Skeletal muscle satellite cell (primary cell): ENCODE results near the gene EFS.

ENCODE experiments used
- H3K27me3 ChIP-seq: 2 replicates; pipeline ENCODE4 v1.7.0; 2013; ENCODE audit warnings: low read length; ENCODE audit not compliant: control insufficient read depth, insufficient read depth
- H3K36me3 ChIP-seq: 2 replicates; pipeline ENCODE4 v1.7.0; 2013; ENCODE audit warnings: mild to moderate bottlenecking, control low read depth, low read length; ENCODE audit not compliant: insufficient read depth
- H3K4me1 ChIP-seq: 2 replicates; pipeline ENCODE4 v1.7.0; 2013; ENCODE audit warnings: low read length; ENCODE audit not compliant: control insufficient read depth, insufficient read depth
- H3K4me2 ChIP-seq: 2 replicates; pipeline ENCODE4 v1.7.0; 2013; ENCODE audit warnings: mild to moderate bottlenecking, low read length
- H3K4me3 ChIP-seq: 2 replicates; pipeline ENCODE4 v1.7.0; 2013; ENCODE audit warnings: low read length
- H3K9ac ChIP-seq: 2 replicates; pipeline ENCODE4 v1.7.0; 2013; ENCODE audit warnings: mild to moderate bottlenecking, low read depth, low read length, moderate library complexity
- H3K9me3 ChIP-seq: replicated peaks from 2 replicates; pipeline ENCODE4 v1.7.0; 2013; ENCODE audit warnings: mild to moderate bottlenecking, control low read depth, low read length

The EFS gene

GRCh38 chr14:23384364-23385080 is 19.6 kb upstream of the EFS start:
- Histone ChIP-seq H3K4me3 (no peak overlapping the region), H3K36me3 (no peaks in the 10 kb centered on the region), H3K9me3 (no peaks in the 10 kb centered on the region), H3K27me3 (peaks cover 46% of the 10 kb centered on the region), H3K9ac (no peak overlapping the region), H3K4me2 (no peak overlapping the region), H3K4me1 (no peaks in the 10 kb centered on the region)

- peaks cover 51% of the 10 kb centered on the region for H3K27me3 ChIP-seq
- H3K9ac ChIP-seq = no peak overlapping the region
- H3K36me3 ChIP-seq = no peaks in the 10 kb centered on the region
Measured at GRCh38 chr14:23382731-23383440, 17.9 kb upstream of the EFS start.

DNA sequence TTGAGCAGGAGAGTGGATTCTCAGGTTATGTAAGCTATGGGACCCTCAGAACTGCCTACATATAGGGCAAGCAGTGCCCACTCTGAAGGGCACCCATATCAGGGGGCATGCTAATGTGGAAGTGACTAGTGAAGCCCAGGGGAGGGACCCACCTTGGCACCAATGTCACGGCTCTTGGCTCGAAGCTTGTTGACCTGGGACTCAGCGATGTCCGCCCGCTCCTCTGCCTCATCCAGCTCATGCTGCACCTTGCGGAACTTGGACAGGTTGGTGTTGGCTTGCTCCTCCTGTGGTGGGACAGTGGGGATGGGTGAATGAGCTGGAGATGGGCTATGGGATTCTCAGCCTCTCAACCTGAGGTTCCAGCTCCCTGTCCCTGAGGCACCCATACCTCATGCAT is 17.3 kb upstream of the EFS start:
- no peaks in the 10 kb centered on the region for H3K4me1 ChIP-seq
- H3K27me3 ChIP-seq = peaks cover 52% of the 10 kb centered on the region
- no peaks in the 10 kb centered on the region for H3K36me3 ChIP-seq
- H3K9ac ChIP-seq = no peak overlapping the region
- H3K9me3 ChIP-seq = no peaks in the 10 kb centered on the region
- no peak overlapping the region for H3K4me3 ChIP-seq
- no peak overlapping the region for H3K4me2 ChIP-seq

More at GRCh38 chr14:23382731-23383440, 17.9 kb upstream of the EFS start:
- no peak overlapping the region for H3K4me2 ChIP-seq
- H3K4me1 ChIP-seq = no peaks in the 10 kb centered on the region
- no peak overlapping the region for H3K4me3 ChIP-seq
- no peaks in the 10 kb centered on the region for H3K9me3 ChIP-seq

DNA sequence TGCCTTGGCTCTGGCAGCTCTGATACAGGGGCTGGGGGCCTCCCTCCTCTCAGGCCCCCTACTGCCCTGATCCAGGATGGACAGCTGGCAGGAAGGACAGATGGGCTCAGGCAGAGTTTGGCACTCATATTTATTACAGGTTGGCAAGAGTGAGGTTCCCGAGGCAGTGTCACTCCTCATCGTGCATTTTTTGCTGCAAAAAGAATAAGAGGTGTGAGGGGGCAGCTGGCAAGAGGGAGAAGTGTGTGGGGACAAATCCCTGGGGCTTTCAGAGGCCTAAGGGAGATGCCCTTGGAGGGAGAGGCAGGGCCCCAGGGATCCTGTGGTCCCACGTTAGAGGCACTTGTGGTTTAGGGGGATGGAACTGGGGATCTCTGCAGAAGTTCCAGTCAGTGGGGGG is 16.9 kb upstream of the EFS start:
- Histone ChIP-seq H3K4me3 (no peak overlapping the region), H3K27me3 (peaks cover 53% of the 10 kb centered on the region), H3K36me3 (no peaks in the 10 kb centered on the region), H3K4me1 (no peaks in the 10 kb centered on the region), H3K9ac (no peak overlapping the region), H3K9me3 (no peaks in the 10 kb centered on the region), H3K4me2 (no peak overlapping the region)

- Histone ChIP-seq H3K9me3 (no peaks in the 10 kb centered on the region), H3K36me3 (no peaks in the 10 kb centered on the region), H3K4me2 (no peak overlapping the region), H3K4me1 (no peaks in the 10 kb centered on the region), H3K27me3 (peaks cover 58% of the 10 kb centered on the region), H3K9ac (no peak overlapping the region), H3K4me3 (no peak overlapping the region)
Measured at GRCh38 chr14:23380976-23381375, 16.0 kb upstream of the EFS start.

GRCh38 chr14:23380197-23380914 is 15.4 kb upstream of the EFS start:
- Histone ChIP-seq H3K9ac (no peak overlapping the region), H3K4me3 (no peak overlapping the region), H3K4me1 (no peaks in the 10 kb centered on the region), H3K27me3 (peaks cover 58% of the 10 kb centered on the region), H3K36me3 (no peaks in the 10 kb centered on the region), H3K4me2 (no peak overlapping the region), H3K9me3 (no peaks in the 10 kb centered on the region)

DNA sequence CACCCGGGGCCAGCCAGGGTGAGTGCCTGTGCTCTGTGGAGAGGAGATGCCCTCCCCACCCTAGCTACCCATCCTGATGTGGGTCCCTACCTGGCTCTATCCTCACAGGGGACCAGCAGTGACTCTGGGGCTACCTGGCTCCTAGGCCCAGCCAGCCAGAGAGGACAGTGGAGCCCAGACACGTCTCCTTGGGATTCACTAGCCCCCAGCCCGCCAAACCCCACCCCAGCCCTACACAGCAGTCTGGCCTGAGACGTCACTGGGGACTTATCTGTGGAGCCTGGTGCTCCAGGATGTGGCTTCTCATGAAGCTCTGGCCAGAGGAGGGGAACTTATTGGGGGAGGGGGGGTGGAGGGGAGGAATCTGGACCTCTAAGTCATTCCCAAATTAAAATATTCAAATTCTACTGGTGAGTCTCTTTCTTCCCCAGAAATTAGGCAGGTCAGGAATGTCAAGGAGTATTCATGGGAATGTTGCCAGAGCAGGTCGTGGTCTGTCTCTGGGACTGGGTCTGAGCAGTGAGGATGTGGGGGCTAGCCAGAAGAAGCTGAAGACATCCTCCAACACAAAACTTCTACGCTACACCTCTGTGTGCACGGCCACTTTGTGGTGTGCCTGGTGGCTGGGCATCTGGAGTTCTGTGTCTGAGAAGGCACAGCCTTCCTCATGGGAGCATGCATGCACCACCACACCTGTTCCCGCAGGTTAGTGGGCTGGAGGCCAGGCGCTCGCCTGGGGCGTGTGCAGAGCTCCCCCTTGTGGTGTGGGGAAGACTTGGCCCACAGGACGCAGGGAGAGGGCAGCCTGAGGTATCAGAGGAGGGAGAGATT is 14.6 kb upstream of the EFS start:
- peaks cover 58% of the 10 kb centered on the region for H3K27me3 ChIP-seq

GRCh38 chr14:23378612-23379220 is 13.7 kb upstream of the EFS start:
- Histone ChIP-seq H3K4me1 (no peaks in the 10 kb centered on the region), H3K4me2 (no peak overlapping the region), H3K9me3 (no peaks in the 10 kb centered on the region), H3K4me3 (no peak overlapping the region), H3K36me3 (no peaks in the 10 kb centered on the region), H3K27me3 (peaks cover 58% of the 10 kb centered on the region), H3K9ac (no peak overlapping the region)

More for the DNA sequence above, 14.6 kb upstream of the EFS start:
- H3K4me1 ChIP-seq = no peaks in the 10 kb centered on the region
- no peaks in the 10 kb centered on the region for H3K36me3 ChIP-seq
- H3K9me3 ChIP-seq = no peaks in the 10 kb centered on the region
- no peak overlapping the region for H3K4me2 ChIP-seq
- no peak overlapping the region for H3K9ac ChIP-seq
- no peak overlapping the region for H3K4me3 ChIP-seq

- Histone ChIP-seq H3K9me3 (no peaks in the 10 kb centered on the region), H3K4me3 (no peak overlapping the region), H3K9ac (no peak overlapping the region), H3K4me1 (no peaks in the 10 kb centered on the region), H3K27me3 (peaks cover 58% of the 10 kb centered on the region), H3K36me3 (no peaks in the 10 kb centered on the region), H3K4me2 (no peak overlapping the region)
Measured at GRCh38 chr14:23377573-23378563, 12.9 kb upstream of the EFS start.

GRCh38 chr14:23377198-23377550 is 12.2 kb upstream of the EFS start:
- Histone ChIP-seq H3K36me3 (no peaks in the 10 kb centered on the region), H3K9ac (no peak overlapping the region), H3K4me2 (no peak overlapping the region), H3K9me3 (no peaks in the 10 kb centered on the region), H3K4me1 (no peaks in the 10 kb centered on the region), H3K27me3 (peaks cover 51% of the 10 kb centered on the region), H3K4me3 (no peak overlapping the region)
